SK-N-SH treated with all-trans-retinoic acid at 6 μM for 48 hours (cell line): ENCODE measurements around the gene CGNL1.

Source experiments
- ATAC-seq: fragments of 200-7000 bp; cut with Tn5 transposase; 3 replicates; pipeline ENCODE4 v1.9.1; 2020; ENCODE audit warnings: mild to moderate bottlenecking, moderate library complexity
- ARNTL ChIP-seq: fragments of 450-650 bp; formaldehyde crosslinking; IDR thresholded peaks from 2 replicates; pipeline ENCODE4 v1.5.0; 2020; ENCODE audit warnings: low read depth, mild to moderate bottlenecking, moderate library complexity, borderline replicate concordance
- BACH2 ChIP-seq: fragments of 250-450 bp; sonication (Bioruptor Pico); IDR thresholded peaks from 2 replicates; pipeline ENCODE4 v1.9.0; 2021; ENCODE audit warnings: mild to moderate bottlenecking, borderline replicate concordance
- CSDC2 ChIP-seq: fragments of 250-450 bp; sonication (Bioruptor Pico); IDR thresholded peaks from 2 replicates; pipeline ENCODE4 v1.5.0; 2020; ENCODE audit warnings: mild to moderate bottlenecking, moderate library complexity
- ESRRG ChIP-seq: fragments of 250-450 bp; sonication (Bioruptor Pico); IDR thresholded peaks from 2 replicates; pipeline ENCODE4 v1.6.1; 2021; ENCODE audit warnings: mild to moderate bottlenecking
- GLIS3 ChIP-seq: fragments of 250-450 bp; sonication (Bioruptor Pico); IDR thresholded peaks from 2 replicates; pipeline ENCODE4 v1.5.0; 2020; ENCODE audit warnings: mild to moderate bottlenecking, moderate library complexity
- ISL1 ChIP-seq: fragments of 250-450 bp; sonication (Bioruptor Pico); IDR thresholded peaks from 2 replicates; pipeline ENCODE4 v2.1.2; 2022; ENCODE audit warnings: mild to moderate bottlenecking, moderate library complexity
- OSR1 ChIP-seq: fragments of 250-450 bp; sonication (Bioruptor Pico); IDR thresholded peaks from 2 replicates; pipeline ENCODE4 v1.8.0; 2022; ENCODE audit warnings: moderate library complexity, mild to moderate bottlenecking, inconsistent platforms
- PPARA ChIP-seq: fragments of 250-450 bp; sonication (Bioruptor Pico); IDR thresholded peaks from 2 replicates; pipeline ENCODE4 v1.5.0; 2020; ENCODE audit warnings: mild to moderate bottlenecking, borderline replicate concordance
- RARB ChIP-seq: fragments of 250-450 bp; sonication (Bioruptor Pico); IDR thresholded peaks from 2 replicates; pipeline ENCODE4 v1.8.0; 2021; ENCODE audit warnings: mild to moderate bottlenecking, moderate library complexity
- SNAI2 ChIP-seq: fragments of 250-450 bp; sonication (Bioruptor Pico); IDR thresholded peaks from 2 replicates; pipeline ENCODE4 v1.5.0; 2020; ENCODE audit warnings: mild to moderate bottlenecking, moderate library complexity
- TCF4 ChIP-seq: fragments of 250-450 bp; sonication (Bioruptor Pico); IDR thresholded peaks from 2 replicates; pipeline ENCODE4 v1.8.0; 2021; ENCODE audit warnings: mild to moderate bottlenecking, moderate library complexity, borderline replicate concordance
- TOX ChIP-seq: fragments of 250-450 bp; sonication (Bioruptor Pico); IDR thresholded peaks from 2 replicates; pipeline ENCODE4 v1.8.0; 2021; ENCODE audit warnings: mild to moderate bottlenecking, moderate library complexity, borderline replicate concordance
- ZFP3 ChIP-seq: fragments of 250-450 bp; sonication (Bioruptor Pico); IDR thresholded peaks from 2 replicates; pipeline ENCODE4 v1.5.0; 2020; ENCODE audit warnings: mild to moderate bottlenecking, moderate library complexity
- ZFP30 ChIP-seq: fragments of 450-650 bp; formaldehyde crosslinking; IDR thresholded peaks from 2 replicates; pipeline ENCODE4 v1.5.0; 2022; ENCODE audit warnings: mild to moderate bottlenecking, moderate library complexity
- ZNF565 ChIP-seq: fragments of 450-650 bp; formaldehyde crosslinking; conservative IDR thresholded peaks from 2 replicates; pipeline ENCODE4 v1.5.0; 2020; ENCODE audit warnings: low read depth, mild to moderate bottlenecking, moderate library complexity
- ZNF70 ChIP-seq: fragments of 450-650 bp; formaldehyde crosslinking; IDR thresholded peaks from 2 replicates; pipeline ENCODE4 v1.5.0; 2020; ENCODE audit warnings: mild to moderate bottlenecking, moderate library complexity
- TF ChIP-seq, protein P1 (sequence below): fragments of 250-450 bp; sonication (Bioruptor Pico); IDR thresholded peaks from 2 replicates; pipeline ENCODE4 v1.5.0; 2020; ENCODE audit warnings: mild to moderate bottlenecking, moderate library complexity
- TF ChIP-seq, protein P2 (sequence below): fragments of 250-450 bp; sonication (Bioruptor Pico); IDR thresholded peaks from 2 replicates; pipeline ENCODE4 v1.8.0; 2021; ENCODE audit warnings: low read depth, mild to moderate bottlenecking, moderate library complexity, borderline replicate concordance
- TF ChIP-seq, protein P3 (sequence below): fragments of 250-450 bp; sonication (Bioruptor Pico); IDR thresholded peaks from 2 replicates; pipeline ENCODE4 v1.5.1; 2020; ENCODE audit warnings: low read depth, mild to moderate bottlenecking, moderate library complexity
- TF ChIP-seq, protein P4 (sequence below): fragments of 250-450 bp; sonication (Bioruptor Pico); IDR thresholded peaks from 2 replicates; pipeline ENCODE4 v1.8.0; 2020; ENCODE audit warnings: mild to moderate bottlenecking, moderate library complexity, borderline replicate concordance

Gene CGNL1

DNA sequence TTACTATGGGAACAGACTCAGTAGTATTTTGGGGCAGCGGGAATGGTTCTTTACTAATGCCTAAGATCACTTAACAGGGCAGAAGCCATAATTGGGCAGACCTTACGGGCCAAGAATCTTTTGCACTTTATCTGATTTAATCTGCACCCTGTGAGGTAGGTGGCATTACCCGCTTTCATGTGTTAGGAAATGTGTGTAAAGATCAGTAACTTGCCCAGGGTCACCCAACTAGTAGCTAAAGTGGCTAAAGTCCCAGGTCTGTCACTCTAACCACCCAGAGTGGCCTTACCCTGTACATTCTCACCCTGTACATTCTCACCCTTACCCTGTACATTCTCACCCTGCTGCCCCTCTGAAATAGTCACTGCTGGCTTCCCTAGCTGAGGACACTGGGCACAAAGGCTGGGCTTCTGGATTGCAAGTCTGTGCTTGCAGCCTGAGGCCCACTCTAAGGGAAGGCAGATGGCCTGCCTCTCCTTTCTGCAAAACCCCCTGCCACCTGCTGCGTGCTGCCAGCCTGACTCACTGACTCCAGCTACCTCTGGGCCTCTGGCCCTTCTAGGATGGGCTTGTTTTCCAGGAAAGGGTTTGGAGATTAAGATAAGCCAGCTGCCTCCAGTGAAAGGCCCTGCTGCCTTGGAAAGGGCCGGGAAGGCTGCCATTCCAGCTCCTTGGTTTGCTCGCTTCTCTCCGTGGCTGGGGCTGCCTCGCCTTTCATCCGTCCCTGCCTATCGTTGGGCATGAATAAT, 177.9 kb downstream of the CGNL1 start (continued):
- no peak for TF ChIP-seq PPARA (CRISPR knock-in tag)

DNA sequence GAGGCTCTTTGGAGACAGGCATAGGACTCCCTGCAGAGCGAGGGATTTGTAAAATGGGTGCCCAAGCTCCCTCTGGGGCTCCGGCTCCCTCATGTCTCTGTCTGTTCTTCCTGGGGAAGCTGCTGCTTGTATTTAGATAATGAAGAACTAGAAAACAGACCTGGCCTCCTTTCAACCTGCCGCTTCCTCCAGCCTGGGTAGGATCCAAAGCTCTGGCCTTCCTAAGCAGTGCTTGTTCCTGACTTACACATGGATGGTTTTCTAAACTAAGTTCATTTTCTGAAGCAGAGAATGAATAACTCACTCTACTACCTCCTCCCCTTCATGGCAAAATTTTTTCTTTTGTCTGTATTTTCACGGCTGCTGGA, 178.5 kb downstream of the CGNL1 start:
- TF ChIP-seq OSR1 (no peak), TCF4 (CRISPR knock-in tag) (no peak), GLIS3 (CRISPR knock-in tag) (no peak), PPARA (CRISPR knock-in tag) (no peak), ZNF565 (CRISPR knock-in tag) (no peak), ZFP30 (CRISPR knock-in tag) (no peak), ZFP3 (no peak), SNAI2 (CRISPR knock-in tag) (no peak), TOX (CRISPR knock-in tag) (no peak), ESRRG (CRISPR knock-in tag) (no peak)
- TF ChIP-seq, protein P1, sequence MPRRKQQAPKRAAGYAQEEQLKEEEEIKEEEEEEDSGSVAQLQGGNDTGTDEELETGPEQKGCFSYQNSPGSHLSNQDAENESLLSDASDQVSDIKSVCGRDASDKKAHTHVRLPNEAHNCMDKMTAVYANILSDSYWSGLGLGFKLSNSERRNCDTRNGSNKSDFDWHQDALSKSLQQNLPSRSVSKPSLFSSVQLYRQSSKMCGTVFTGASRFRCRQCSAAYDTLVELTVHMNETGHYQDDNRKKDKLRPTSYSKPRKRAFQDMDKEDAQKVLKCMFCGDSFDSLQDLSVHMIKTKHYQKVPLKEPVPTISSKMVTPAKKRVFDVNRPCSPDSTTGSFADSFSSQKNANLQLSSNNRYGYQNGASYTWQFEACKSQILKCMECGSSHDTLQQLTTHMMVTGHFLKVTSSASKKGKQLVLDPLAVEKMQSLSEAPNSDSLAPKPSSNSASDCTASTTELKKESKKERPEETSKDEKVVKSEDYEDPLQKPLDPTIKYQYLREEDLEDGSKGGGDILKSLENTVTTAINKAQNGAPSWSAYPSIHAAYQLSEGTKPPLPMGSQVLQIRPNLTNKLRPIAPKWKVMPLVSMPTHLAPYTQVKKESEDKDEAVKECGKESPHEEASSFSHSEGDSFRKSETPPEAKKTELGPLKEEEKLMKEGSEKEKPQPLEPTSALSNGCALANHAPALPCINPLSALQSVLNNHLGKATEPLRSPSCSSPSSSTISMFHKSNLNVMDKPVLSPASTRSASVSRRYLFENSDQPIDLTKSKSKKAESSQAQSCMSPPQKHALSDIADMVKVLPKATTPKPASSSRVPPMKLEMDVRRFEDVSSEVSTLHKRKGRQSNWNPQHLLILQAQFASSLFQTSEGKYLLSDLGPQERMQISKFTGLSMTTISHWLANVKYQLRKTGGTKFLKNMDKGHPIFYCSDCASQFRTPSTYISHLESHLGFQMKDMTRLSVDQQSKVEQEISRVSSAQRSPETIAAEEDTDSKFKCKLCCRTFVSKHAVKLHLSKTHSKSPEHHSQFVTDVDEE: no peak
- TF ChIP-seq, protein P2, sequence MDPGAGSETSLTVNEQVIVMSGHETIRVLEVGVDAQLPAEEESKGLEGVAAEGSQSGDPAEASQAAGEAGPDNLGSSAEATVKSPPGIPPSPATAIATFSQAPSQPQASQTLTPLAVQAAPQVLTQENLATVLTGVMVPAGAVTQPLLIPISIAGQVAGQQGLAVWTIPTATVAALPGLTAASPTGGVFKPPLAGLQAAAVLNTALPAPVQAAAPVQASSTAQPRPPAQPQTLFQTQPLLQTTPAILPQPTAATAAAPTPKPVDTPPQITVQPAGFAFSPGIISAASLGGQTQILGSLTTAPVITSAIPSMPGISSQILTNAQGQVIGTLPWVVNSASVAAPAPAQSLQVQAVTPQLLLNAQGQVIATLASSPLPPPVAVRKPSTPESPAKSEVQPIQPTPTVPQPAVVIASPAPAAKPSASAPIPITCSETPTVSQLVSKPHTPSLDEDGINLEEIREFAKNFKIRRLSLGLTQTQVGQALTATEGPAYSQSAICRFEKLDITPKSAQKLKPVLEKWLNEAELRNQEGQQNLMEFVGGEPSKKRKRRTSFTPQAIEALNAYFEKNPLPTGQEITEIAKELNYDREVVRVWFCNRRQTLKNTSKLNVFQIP: no peak
- TF ChIP-seq, protein P3, sequence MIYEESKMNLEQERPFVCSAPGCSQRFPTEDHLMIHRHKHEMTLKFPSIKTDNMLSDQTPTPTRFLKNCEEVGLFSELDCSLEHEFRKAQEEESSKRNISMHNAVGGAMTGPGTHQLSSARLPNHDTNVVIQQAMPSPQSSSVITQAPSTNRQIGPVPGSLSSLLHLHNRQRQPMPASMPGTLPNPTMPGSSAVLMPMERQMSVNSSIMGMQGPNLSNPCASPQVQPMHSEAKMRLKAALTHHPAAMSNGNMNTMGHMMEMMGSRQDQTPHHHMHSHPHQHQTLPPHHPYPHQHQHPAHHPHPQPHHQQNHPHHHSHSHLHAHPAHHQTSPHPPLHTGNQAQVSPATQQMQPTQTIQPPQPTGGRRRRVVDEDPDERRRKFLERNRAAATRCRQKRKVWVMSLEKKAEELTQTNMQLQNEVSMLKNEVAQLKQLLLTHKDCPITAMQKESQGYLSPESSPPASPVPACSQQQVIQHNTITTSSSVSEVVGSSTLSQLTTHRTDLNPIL (CRISPR knock-in tag): no peak
- ATAC-seq: no peak

DNA sequence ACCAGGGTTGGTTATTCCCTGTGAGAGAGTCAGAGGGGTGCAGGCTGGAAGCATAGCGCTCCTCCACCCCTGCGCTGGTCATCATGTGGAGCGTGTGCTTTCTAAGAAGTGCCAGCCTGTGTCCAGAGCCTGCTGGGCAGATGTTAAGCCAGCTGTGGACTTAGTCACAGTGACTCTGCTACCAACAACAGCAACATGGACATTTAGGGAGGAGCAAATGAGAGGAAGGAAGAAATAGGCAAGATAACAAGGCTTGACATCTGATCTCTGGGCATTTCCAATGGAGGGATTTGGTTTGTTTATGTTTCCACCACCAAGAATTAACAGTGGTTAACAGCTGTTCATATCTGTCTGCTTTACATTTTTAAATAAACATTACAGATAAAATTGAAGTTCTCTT, 179.0 kb downstream of the CGNL1 start:
- no peak for ATAC-seq
- TF ChIP-seq TCF4 (CRISPR knock-in tag) (no peak), ISL1 (CRISPR knock-in tag) (no peak), TOX (CRISPR knock-in tag) (no peak), ZFP30 (CRISPR knock-in tag) (no peak), CSDC2 (CRISPR knock-in tag) (no peak), ZFP3 (no peak), ZNF70 (CRISPR knock-in tag) (no peak), GLIS3 (CRISPR knock-in tag) (no peak), RARB (CRISPR knock-in tag) (no peak), BACH2 (CRISPR knock-in tag) (no peak), ARNTL (CRISPR knock-in tag) (no peak)
- TF ChIP-seq, protein P2: no peak
- TF ChIP-seq, protein P4, sequence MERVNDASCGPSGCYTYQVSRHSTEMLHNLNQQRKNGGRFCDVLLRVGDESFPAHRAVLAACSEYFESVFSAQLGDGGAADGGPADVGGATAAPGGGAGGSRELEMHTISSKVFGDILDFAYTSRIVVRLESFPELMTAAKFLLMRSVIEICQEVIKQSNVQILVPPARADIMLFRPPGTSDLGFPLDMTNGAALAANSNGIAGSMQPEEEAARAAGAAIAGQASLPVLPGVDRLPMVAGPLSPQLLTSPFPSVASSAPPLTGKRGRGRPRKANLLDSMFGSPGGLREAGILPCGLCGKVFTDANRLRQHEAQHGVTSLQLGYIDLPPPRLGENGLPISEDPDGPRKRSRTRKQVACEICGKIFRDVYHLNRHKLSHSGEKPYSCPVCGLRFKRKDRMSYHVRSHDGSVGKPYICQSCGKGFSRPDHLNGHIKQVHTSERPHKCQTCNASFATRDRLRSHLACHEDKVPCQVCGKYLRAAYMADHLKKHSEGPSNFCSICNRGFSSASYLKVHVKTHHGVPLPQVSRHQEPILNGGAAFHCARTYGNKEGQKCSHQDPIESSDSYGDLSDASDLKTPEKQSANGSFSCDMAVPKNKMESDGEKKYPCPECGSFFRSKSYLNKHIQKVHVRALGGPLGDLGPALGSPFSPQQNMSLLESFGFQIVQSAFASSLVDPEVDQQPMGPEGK (CRISPR knock-in tag): no peak
- TF ChIP-seq, protein P1: no peak
- TF ChIP-seq, all 23 proteins: peak for 0
